ENCODE measurements around the gene TIMM9.

- TF ChIP-seq, protein P1, sequence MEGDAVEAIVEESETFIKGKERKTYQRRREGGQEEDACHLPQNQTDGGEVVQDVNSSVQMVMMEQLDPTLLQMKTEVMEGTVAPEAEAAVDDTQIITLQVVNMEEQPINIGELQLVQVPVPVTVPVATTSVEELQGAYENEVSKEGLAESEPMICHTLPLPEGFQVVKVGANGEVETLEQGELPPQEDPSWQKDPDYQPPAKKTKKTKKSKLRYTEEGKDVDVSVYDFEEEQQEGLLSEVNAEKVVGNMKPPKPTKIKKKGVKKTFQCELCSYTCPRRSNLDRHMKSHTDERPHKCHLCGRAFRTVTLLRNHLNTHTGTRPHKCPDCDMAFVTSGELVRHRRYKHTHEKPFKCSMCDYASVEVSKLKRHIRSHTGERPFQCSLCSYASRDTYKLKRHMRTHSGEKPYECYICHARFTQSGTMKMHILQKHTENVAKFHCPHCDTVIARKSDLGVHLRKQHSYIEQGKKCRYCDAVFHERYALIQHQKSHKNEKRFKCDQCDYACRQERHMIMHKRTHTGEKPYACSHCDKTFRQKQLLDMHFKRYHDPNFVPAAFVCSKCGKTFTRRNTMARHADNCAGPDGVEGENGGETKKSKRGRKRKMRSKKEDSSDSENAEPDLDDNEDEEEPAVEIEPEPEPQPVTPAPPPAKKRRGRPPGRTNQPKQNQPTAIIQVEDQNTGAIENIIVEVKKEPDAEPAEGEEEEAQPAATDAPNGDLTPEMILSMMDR (IDR thresholded peaks at IDR 0.05), result no peak
- no peak for TF ChIP-seq POLR2A (IDR thresholded peaks at IDR 0.05)
Measured at GRCh38 chr14:58426670-58427280, 556 bp downstream of the TIMM9 start.

All from lower leg skin (tissue), 3 donors.